GM11168 (cell line): Measurements from ENCODE around the gene C10orf67.
"Not testable (repeated sequence)": the region's sequence is repeated elsewhere in the genome, so short reads cannot be mapped to it uniquely, and the experiment has no call there.

Experiments used
- in situ Hi-C: fragments of 300-500 bp; cut with MboI; formaldehyde crosslinking; loops from one replicate; pipeline ENCODE4 v1.12.0; 2022; ENCODE audit warnings: low sequenced_read_pairs; ENCODE audit not compliant: unreplicated experiment

C10orf67 gene

DNA sequence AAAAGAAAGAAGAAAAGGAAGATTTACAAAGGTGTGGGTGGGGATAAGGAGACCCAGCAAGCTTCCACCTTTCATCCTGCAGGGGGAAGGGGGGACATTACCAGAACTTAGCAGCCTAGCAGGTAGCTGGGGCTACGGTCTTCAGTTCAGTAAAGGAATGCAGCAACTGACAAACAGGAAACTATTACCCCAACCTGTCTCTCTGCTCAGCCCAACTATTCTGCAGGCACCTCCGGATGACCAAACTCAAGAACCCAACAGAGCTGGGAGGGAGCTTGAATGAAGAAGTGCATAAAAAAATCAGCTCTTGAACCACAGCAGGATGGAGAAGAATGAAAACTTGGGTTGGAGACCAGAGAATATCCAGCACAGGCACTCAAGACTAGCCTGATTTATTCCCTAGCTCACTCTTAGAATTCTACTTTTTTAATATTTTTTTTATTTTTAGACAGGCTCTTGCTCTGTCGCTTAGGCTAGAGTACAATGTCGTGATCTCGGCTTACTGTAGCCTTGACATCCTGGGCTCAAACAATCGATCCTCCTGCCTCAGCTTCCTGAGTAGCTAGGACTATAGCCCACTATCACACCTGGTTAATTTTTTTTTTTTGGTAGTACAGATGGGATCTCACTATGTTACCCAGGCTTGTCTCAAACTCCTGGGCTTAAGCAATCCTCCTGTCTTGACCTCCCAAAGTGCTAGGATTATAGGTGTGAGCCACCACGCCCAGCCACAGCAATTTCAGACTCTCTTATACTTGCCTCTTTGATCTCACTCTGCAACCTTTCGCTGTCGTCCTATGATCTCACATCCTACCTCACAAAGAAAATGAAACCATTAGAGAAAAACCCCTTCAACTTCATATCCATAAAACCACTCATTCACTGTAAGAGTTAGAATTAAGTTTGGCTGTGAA lies 18.5 kb upstream of the C10orf67 start:
- in situ Hi-C loops, result no loop called here

DNA sequence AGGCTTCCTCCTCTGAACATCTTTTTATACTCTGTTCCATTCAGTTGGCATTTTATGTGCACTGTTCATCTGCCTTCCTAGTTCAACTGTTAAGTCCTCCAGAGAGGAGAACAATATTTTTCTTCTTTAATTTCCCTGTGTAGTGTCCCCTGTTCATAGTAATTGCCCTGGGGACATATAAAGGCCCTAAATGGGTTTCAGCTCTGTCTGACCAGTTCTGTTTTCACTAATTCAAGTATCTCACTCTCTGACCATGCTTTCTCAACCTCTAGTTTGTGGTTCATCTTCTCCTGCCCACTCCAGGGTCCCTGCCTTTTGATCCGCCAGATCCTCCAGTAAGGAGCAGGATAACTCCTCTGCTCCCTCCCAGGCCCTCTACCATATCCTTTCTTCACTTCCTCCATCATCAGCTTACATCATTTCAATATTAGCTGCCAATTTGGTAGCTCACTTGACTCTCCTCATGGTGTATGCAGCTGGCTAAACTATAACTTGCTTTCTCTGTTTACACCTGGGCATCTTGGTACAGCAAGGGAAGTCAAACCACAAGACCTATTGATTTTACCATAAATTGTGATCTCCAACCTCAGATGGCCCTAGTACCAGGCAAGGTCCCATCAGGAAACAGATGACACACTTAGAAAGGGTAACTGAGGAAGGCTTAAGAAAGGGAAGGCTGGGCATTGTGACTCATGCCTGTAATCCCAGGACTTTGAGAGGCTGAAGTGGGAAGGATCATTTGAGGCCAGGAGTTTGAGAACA lies 17.7 kb upstream of the C10orf67 start:
- in situ Hi-C loops, result no loop called here

DNA sequence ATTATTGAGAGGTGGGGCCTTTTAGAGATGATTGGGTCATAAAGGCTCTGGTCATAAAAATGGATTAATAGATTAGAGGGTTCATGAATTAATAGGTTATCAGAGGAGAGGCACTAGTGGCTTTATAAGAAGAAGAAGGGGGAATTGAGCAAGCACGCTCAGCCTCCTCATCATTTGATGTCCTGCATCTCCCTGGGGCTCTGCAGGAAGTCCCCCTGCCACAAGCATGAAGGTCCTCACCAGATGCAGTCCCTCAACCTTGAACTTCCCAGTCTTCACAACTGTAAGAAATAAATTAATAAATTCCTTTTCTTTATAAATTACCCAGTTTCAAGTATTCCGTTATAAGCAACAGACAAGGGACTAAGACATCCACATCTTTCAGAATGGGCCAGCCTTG lies 17.1 kb upstream of the C10orf67 start:
- in situ Hi-C loops, result no loop called here

DNA sequence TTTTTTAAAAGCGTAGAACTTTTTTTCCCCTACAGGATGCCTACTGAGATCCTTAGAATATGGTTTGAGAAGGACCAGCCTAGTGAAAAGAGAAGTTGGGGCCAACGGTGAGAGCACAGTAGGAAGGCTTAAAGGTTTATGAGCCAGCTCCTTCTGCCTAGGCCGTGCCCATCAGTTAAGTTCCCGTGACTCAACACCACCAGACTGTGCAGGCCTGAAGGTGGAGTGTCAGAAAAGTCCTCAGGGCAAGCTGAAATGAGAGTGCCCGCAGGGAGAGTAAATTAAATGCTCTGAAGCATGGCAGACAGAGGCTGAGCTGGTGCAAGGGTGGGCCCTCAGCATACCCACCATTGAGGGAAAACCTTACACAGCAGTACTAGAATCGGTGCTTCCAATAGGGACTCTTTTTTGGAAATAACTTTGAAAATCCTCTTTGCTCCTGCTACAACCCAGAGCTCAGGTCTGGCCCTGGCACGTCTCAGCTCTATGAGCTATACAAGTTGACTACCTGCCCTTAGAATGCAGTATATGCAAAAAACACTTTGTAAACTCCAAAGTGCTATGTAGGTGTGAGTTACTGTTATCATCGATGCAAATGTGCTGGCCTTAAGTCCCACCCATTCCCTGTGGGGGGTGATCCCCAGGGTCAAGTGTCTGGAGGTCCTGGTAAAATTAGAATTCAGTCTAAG lies 15.2 kb upstream of the C10orf67 start:
- in situ Hi-C loops, result no loop called here

DNA sequence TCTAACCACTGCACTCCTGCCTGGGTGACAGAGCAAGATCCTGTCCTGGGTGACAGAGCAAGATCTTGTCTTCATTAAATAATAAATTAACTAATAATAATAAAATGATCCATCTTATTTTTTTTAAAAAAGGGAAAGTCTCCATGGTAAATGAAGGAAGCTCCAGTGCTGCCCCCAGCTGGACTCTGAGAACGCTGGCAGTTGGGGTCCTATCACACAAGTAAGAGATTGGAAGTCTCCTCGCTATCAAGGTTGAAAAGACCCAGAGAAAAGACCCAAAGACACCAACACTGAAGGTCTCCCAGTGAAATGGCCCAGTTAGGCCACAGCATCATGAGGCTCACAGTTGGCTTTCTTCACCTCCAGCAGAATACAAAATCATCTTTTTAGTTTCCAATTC lies 13.8 kb upstream of the C10orf67 start:
- in situ Hi-C loops, result no loop called here

DNA sequence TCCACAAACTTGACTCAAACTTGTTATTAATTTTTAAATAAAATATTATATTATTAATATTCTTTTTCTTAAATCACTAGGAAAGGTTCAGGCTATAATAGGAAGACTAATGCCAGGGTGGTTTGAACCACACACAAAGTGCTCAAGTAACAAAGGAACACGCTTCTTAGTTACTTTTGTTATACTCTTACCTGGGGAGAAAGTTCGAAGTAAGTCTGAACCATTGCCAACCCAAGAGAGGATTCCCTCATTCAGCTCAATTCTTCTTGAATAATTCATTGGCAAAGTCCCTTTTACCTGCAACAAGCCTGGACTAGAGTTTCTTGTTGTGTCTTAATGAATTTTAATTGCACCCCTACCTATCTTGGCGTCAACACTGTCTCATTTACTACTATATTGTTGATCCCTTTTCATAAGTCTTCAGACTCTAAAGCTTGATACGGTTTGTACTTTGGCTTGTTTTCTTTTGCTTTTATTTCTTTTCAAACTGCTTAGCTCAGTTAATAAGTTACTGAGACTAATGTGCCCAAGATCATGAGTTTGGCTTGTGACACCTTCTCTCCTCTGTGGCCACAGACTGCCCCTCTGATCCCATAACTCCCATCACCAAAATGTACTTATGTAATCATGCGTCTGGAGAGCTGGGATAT lies 10.2 kb upstream of the C10orf67 start:
- in situ Hi-C loops, result no loop called here

DNA sequence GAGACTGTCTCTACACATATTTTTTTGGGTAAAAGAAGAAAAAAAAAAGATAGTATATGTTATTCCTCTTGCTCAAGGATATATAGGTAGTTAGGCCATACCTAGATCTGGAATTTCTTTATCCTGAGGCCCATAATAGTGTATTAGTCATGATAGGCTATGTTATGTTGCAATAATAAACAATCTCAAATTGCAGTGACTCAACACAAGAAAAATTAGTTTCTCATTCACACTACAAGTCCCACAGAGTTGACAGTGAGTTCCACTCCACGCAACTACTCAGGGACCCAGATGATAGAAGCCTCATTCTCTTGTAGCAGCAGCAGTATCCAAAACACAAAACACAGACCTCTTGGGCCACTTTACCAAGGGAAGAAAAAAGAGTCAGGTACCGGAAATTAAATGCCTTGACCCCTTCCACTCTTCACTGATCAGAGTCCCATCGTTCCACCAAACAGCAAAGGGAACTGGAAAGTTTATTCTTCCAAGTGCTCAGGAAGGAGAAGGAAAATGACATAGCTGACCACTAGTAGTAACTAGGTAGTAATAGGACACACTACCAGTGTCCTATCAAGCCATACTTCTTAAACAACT lies 7.4 kb upstream of the C10orf67 start:
- in situ Hi-C loops, result no loop called here

DNA sequence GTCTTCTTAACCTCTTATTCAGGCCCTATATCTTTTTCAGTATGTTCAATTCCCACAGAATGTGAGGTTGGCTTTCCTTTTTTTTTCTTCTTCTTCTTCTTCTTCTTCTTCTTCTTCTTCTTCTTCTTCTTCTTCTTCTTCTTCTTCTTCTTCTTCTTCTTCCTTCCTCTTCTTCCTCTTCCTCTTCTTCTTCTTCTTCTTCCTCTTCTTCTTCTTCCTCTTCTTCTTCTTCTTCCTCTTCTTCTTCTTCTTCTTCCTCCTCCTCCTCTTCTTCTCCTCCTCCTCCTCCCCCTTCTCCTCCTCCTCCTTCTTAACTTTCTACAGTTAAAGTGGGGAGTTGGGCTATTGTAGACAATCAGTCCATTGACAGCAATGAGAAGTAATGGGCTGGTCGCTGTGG lies 6.1 kb upstream of the C10orf67 start:
- in situ Hi-C loops, result not testable (repeated sequence)

DNA sequence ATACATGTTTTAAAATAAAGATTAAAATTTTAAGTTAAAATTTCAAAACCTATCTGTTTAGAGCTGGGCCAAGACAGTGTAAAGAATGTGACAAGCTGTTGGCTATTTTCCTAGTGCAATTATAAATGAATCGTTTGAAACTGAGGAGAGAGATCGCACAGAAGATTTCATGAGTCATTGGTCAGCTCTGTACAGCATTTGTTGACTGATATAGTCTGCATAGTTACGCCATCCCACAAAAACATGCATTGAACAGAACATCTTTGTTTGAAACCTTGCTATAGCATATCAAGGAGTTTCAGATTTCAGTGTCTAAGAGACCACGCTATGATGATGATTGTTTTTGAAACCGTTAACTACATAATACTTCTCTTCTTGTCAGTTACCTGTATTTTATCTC lies 1.3 kb upstream of the C10orf67 start:
- in situ Hi-C loops, result no loop called here

DNA sequence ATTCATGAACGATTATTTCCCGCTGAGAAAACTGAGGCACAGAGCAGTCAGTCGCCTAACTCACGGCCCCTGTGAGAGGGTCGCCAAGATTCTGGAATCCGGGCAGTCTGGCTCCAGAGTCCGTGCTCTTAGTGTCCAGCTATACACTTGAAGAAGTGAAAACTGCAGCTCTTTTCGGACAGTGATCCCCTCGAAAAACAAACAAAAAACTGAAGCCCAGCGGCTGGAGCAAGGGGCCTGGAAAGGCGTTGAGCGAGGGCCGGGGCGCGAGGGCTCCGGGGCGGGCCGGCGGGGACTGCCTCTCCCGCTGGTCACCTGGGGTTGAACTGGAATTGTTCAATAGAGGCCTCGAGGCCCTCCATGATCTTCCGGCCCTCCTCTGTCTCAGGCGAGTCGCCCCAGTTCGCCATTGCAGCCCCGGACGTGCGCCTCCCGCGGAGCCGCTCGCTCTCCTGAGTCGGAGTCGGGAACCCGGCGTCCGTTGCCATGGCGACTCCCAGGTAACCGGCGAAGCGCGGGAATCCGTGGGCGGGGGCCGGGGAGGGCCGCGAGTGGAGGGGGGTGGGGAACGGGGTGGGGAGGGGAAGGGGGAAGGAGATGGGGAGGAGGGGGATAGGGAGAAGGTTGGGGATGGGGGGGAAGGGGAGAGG lies 881 bp downstream of the C10orf67 start:
- in situ Hi-C loops, result no loop called here

DNA sequence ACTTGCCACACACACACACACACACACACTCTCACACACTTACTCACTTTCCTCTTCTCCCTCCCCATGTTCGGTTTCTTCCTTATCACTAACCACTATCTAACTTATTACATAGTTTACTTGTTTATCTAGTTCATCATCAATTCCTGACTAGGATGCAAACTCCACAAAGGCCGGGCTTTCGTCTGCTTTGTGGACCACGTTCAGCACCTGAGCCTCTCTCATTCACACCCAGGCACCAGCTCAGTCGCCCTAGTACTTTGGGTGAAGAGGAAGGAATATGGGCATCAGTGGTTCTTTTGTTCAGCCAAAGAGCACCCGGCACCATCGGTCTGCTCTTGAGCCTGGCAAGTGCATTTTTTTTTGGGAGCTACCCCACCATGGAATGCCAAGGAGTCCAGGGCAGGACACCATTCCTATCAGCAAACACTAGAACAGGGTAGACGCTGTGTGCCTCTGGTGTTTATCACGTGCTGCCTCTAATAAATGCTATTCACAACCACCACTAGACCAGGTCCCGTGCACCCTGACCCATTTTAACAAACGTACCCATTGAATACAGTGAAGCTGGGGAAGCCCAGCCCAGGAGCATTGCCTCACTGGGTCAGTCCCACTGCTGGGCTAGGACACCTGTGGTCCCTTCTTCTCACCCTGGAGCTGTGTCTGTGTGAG lies 2.2 kb downstream of the C10orf67 start:
- in situ Hi-C loops, result no loop called here

DNA sequence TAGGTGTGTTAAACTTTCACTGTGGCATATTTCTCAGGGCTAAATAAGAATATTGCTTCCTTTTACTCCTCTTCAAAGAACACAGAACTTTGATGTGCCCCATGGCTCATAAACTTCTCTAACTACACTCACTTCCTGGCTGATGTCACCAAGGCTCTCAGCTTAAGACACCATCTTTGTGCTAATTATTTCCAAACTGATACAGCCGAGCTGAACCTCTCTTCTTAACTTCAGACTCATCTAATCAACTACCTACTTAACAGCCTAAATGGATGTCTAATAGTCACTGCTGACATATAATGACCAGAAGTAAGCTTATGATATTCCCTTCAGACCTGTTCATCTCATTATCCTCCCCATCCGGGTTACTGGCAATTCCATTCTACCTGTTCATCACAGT lies 3.6 kb downstream of the C10orf67 start:
- in situ Hi-C loops, result no loop called here

DNA sequence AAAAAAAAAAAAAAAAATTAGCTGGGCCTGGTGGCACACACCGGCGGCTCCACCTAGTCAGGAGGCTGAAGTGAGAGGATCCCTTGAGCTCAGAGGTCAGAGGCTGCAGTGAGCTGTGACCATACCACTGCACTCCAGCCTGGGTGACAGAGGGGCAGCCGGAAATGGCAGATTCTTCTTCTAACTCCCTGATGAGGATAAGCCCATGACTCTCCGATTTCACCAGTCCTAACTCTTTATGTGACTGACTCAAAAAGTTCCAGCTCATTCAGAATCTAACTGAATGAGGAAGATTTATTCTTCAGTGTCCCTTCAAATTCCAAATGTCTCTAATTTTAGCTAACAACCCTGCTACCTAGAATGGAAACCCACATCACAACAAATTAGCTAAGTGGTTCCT lies 4.2 kb downstream of the C10orf67 start:
- in situ Hi-C loops, result no loop called here

DNA sequence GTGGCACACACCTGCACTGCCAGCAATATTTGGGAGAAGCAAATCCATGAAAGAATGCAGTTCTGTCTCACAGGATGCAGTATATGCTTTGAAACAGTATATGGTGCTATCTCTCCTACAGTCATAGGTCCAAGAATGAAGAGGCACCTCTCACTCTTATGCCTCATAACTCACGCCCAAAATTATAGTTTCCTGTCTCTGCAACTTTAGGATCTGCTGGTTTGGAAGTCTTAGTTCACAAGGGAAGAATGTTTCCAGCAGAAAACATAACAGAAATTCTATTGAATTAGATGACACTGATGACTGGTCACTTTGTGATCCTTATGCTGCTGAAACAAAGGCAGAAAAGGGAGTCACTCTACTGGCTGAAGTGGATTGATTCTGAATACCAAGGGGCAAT lies 5.7 kb downstream of the C10orf67 start:
- in situ Hi-C loops, result no loop called here

DNA sequence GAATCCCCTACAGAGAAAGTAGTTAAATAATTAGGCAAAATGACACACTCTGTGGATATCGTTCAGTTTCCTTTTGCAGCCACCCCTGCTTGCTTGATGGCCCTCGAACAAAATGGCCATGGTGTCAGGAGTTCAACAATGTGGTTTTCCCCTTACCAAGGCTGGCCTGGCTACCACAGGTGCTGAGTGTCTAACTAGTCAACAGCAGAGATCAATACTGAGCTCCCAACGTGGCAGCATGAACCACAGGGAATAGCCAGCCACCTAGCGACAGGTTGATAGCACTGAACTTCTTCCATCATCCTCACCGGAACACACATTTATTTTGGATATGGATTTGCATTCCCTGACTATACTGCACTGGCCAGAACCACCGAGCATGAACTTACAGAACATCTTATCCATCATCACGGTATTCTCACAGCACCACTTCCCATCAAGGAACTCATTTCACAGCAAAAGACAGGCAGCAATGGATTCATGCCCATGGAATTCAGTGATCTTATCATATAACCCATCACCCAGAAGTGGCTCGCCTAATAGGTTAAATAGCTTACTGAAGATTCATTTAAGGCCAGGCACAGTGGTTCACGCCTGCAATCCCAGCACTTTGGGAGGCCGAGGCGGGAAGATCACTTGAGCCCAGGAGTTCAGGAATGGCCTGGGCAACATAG lies 6.3 kb downstream of the C10orf67 start:
- in situ Hi-C loops, result no loop called here

DNA sequence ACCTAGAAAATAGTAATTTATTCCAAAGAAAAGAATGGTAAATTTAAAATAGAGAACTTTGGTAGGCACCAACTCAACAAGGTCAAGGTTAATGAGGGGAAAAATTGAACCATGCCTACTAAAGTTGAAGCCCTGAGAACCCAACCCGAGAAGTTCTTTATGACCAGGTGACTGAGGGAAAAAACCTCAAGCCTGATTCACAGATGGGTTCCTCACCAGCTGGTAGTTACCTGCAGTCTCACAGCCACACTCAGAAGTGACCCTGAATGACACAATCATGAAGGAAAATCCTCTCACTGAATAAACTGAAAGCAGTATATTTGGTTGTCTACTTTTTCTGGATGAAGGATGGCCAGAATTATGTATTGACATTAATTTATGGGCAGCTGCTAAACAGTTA lies 7.0 kb downstream of the C10orf67 start:
- in situ Hi-C loops, result no loop called here

DNA sequence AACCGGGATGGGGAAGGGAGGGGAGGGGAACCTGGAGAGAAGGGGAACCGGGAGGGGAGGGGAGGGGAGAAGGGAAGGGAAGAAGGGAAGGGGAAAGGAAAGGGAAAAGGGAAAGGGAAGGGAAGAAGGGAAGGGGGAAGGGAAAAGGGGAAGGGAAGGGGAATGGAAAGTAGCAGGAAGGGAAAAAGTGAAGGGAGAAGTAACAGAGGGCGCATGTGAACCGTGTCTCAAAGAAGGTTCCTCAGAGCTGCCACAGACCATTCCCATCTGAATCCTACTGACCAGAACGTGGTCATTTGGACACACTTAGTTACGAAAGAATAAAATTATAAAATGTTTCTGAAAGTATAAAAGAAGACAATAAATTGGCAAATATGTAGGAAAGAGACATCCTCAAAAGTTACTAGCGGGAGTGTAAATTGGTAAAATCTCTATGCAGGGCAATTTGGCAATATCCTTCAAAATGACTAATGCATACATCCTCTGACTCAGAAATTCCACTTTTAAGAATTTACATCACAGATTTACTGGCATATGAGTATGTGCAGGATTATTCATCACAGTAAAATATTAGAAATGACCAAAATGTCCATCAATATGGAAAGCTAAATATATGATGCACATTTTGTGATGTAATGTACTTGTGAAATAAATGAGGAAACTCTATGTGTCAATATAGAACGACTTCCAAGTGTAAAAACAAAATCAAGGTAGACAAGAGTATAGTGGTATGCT lies 12.9 kb downstream of the C10orf67 start:
- in situ Hi-C loops, result no loop called here

DNA sequence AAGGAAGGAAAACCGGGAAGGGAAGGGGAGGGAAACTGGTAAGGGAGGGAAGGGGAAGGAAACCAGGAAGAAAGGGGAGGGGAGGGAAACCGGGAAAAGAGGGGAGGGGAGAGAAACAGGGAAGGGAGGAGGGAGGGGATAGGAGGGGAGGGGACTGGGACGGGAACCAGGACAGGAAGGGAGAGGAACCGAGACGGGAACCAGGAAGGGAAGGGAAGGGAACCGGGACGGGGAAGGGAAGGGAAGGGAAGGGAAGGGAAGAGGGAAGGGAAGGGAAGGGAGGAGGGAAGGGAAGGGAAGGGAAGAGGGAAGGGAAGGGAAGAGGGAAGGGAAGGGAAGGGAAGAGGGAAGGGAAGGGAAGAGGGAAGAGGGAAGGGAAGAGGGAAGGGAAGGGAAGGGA lies 13.6 kb downstream of the C10orf67 start:
- in situ Hi-C loops, result no loop called here
